Spleen (tissue), 7 donors: ENCODE data around the gene NDUFB10.

Experiments
- CTCF ChIP-seq, 11 experiments: fragments of 200-600 bp in 7 of 11; fragments of 450-650 bp in 4 of 11; sonication (generic) in 4 of 11; IDR thresholded peaks in 8 of 11; conservative IDR thresholded peaks in 3 of 11; 1 replicate in 7 of 11; 2 replicates in 4 of 11; pipeline versions ENCODE4 v1.4.0 to v1.8.0; 2016 to 2021; ENCODE audit warnings: antibody characterized with exemption in 11 of 11, inconsistent platforms in 4 of 11, mild to moderate bottlenecking in 1 of 11
- POLR2A ChIP-seq, 3 donors: fragments of 450-650 bp; IDR thresholded peaks; one replicate each; pipeline ENCODE4 v1.5.1; 2017; ENCODE audit warnings: antibody characterized with exemption in 3 of 3, mild to moderate bottlenecking in 1 of 3
- POLR2AphosphoS5 ChIP-seq, 3 donors: sonication (generic); formaldehyde crosslinking; IDR thresholded peaks; one replicate each; pipeline ENCODE4 v1.5.1; 2017; ENCODE audit warnings: antibody characterized with exemption in 3 of 3
- donor health status: DM: no; HTN: no; CAD: no; lungs with moderate emphysema.
- donor health status: DM: no; HTN: no; CAD: no.
- donor health status: DM: no; HTN: no; CAD: no.

GRCh38 chr16:1909561-1910231 is 49.6 kb upstream of the NDUFB10 start:
- no peak for TF ChIP-seq CTCF (IDR thresholded peaks at IDR 0.05 in 8 of 11, conservative IDR thresholded peaks at IDR 0.05 in 3 of 11)
- no peak for TF ChIP-seq POLR2AphosphoS5 (IDR thresholded peaks at IDR 0.05)
- no peak for TF ChIP-seq POLR2A (IDR thresholded peaks at IDR 0.05)
